Hepatocyte (in vitro differentiated cells): ENCODE results near the gene C1orf53. TPM values are rescaled to one million over a fixed set of nuclear protein-coding genes. Genes with fewer than 3 reads are reported as not detected.
A peak's percentile ranks its signal among the peaks of the same experiment; 100 is the strongest.

Experiments used
- DNase-seq: peaks from one replicate; pipeline ENCODE4 v3.0.0-alpha.2; 2016; ENCODE audit warnings: low spot score
- H2AFZ ChIP-seq: fragments of 200-600 bp; sonication (generic); 2 replicates; pipeline ENCODE4 v1.6.0; 2016; ENCODE audit warnings: antibody characterized with exemption, mild to moderate bottlenecking
- H3K27ac ChIP-seq: fragments of 200-600 bp; sonication (generic); 2 replicates; pipeline ENCODE4 v1.5.1; 2016; ENCODE audit warnings: mild to moderate bottlenecking
- H3K27me3 ChIP-seq: fragments of 200-600 bp; sonication (generic); 2 replicates; pipeline ENCODE4 v1.6.1; 2016
- H3K36me3 ChIP-seq: fragments of 200-600 bp; sonication (generic); replicated peaks from 2 replicates; pipeline ENCODE4 v1.5.1; 2016; ENCODE audit warnings: low read depth; ENCODE audit not compliant: insufficient read depth
- H3K4me1 ChIP-seq: fragments of 200-600 bp; sonication (generic); 2 replicates; pipeline ENCODE4 v1.5.1; 2016; ENCODE audit warnings: mild to moderate bottlenecking, moderate library complexity; ENCODE audit not compliant: insufficient read depth
- H3K4me2 ChIP-seq: fragments of 200-600 bp; sonication (generic); 2 replicates; pipeline ENCODE4 v1.6.0; 2016
- H3K4me3 ChIP-seq: fragments of 200-600 bp; sonication (generic); 2 replicates; pipeline ENCODE4 v1.5.1; 2016; ENCODE audit warnings: mild to moderate bottlenecking
- H3K79me2 ChIP-seq: fragments of 200-600 bp; sonication (generic); 2 replicates; pipeline ENCODE4 v1.6.0; 2017; ENCODE audit warnings: mild to moderate bottlenecking
- H3K9me2 ChIP-seq: fragments of 200-600 bp; sonication (generic); replicated peaks from 2 replicates; pipeline ENCODE4 v1.6.0; 2017; ENCODE audit warnings: mild to moderate bottlenecking; ENCODE audit not compliant: insufficient read depth
- H3K9me3 ChIP-seq: fragments of 200-600 bp; sonication (generic); 2 replicates; pipeline ENCODE4 v1.5.1; 2016; ENCODE audit warnings: low read depth, mild to moderate bottlenecking
- H4K20me1 ChIP-seq: fragments of 200-600 bp; sonication (generic); 2 replicates; pipeline ENCODE4 v1.6.0; 2016; ENCODE audit warnings: mild to moderate bottlenecking; ENCODE audit not compliant: insufficient read depth, poor library complexity, severe bottlenecking
- CTCF ChIP-seq: fragments of 200-600 bp; sonication (generic); IDR thresholded peaks from 2 replicates; pipeline ENCODE4 v1.5.1; 2016; ENCODE audit warnings: antibody characterized with exemption, mild to moderate bottlenecking; ENCODE audit not compliant: poor library complexity
- EZH2 ChIP-seq: fragments of 200-600 bp; sonication (generic); IDR thresholded peaks from 2 replicates; pipeline ENCODE4 v1.6.1; 2016; ENCODE audit warnings: antibody characterized with exemption, mild to moderate bottlenecking, borderline replicate concordance
- EZH2phosphoT487 ChIP-seq: fragments of 200-600 bp; sonication (generic); IDR thresholded peaks from one replicate; pipeline ENCODE4 v1.6.1; 2018; ENCODE audit warnings: antibody characterized with exemption, mild to moderate bottlenecking, low read depth, moderate library complexity; ENCODE audit not compliant: unreplicated experiment, severe bottlenecking
- WGBS: methylation state at CpG from one replicate; pipeline ENCODE4 v1.1.6; 2016; ENCODE audit warnings: low lambda C conversion rate; ENCODE audit errors: missing lambda C conversion rate; 5-methylcytosine and 5-hydroxymethylcytosine counted together
- polyA plus RNA-seq: library from polyadenylated mRNA; unstranded; fragments of >200 nt; fragmentation: Nextera tagmentation; extraction: Ambion mirVana; gene quantifications from 2 replicates; pipeline ENCODE4 v1.2.1, GENCODE V29; 2016
- total RNA-seq: library from RNA; depleted of rRNA; stranded (reverse); fragments of >200 nt; gene quantifications from 2 replicates; pipeline ENCODE4 v1.2.3, GENCODE V29; 2014

Gene C1orf53
- total and polyA plus RNA-seq, 2 experiments from 2014 or later, result 9.0 to 15.7 TPM

DNA sequence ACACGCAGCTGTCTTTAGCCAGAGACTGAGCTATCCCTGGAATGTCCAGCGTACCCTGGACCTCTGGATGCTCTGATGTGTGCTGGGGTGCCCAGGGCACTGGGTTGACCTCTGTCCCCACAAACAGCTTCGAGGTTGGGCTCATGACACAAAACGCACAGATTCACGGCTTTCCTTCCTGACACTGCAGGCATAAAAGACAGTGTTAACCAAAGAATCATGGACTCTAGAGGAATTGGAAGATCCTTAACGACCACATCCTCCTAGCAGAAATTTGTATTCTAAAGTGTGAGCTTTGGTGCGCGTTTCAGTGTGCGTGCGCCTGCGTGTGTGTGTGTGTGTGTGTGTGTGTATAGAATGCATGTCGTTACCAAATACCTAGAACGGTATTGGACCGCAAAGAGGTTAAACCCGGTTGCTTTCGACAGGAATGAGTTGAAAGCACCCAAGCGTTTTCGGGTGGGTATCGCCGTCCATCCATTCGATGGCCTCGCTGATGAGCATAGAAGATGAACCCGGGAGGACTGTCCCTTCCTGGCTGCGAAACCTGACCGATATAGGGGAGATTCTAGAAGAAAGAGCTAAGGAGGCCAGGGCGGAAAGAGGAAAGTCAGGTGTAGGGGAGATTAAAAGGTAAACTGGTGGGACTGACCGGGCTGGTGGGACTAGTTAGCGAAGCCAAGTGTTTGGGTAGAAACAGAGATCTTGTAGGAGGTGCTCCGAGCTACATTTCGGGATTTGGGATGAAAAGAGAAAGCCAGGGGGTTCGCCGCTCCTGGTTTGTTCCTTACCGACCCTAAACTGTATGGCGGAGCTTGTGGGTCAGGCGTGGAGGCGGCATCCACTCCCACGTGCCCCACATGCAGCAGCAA is 7.9 kb downstream of the C1orf53 start:
- H4K20me1 ChIP-seq, result no peaks in the 10 kb centered on the region
- DNase-seq, result no peak
- no peak overlapping the region for H3K27ac ChIP-seq
- no peak for TF ChIP-seq CTCF
- peak; percentile 78 for TF ChIP-seq EZH2phosphoT487
- peak; percentile 42 for TF ChIP-seq EZH2
- no peaks in the 10 kb centered on the region for H3K9me2 ChIP-seq
- no peak overlapping the region for H3K4me3 ChIP-seq
- WGBS, result 11% methylated on average over 35 of the region's 37 CpGs
- H3K4me1 ChIP-seq, result peaks cover 14% of the 10 kb centered on the region
- peak overlapping the region; percentile 26 for H2AFZ ChIP-seq
- no peaks in the 10 kb centered on the region for H3K9me3 ChIP-seq
- H3K79me2 ChIP-seq, result no peaks in the 10 kb centered on the region
- no peaks in the 10 kb centered on the region for H3K36me3 ChIP-seq
- peak overlapping the region; percentile 73 for H3K4me2 ChIP-seq
- H3K27me3 ChIP-seq, result peaks cover 100% of the 10 kb centered on the region

- H3K4me1 ChIP-seq, result peaks cover 20% of the 10 kb centered on the region
- no peak overlapping the region for H3K4me3 ChIP-seq
- TF ChIP-seq CTCF, result no peak
- peak; percentile 0 for TF ChIP-seq EZH2
- peak; percentile 96 for TF ChIP-seq EZH2phosphoT487
- no peaks in the 10 kb centered on the region for H4K20me1 ChIP-seq
- peaks cover 100% of the 10 kb centered on the region for H3K27me3 ChIP-seq
- WGBS, result under 1% methylated on average over 45 of the region's 47 CpGs
- H3K9me3 ChIP-seq, result no peaks in the 10 kb centered on the region
- DNase-seq, result no peak
- no peak overlapping the region for H3K27ac ChIP-seq
- peak overlapping the region; percentile 26 for H2AFZ ChIP-seq
- no peaks in the 10 kb centered on the region for H3K9me2 ChIP-seq
- no peaks in the 10 kb centered on the region for H3K36me3 ChIP-seq
- H3K79me2 ChIP-seq, result no peaks in the 10 kb centered on the region
- H3K4me2 ChIP-seq, result peak overlapping the region; percentile 73
These were observed 8.9 kb downstream of the C1orf53 start for GRCh38 chr1:197911111-197911856.

- Histone ChIP-seq H3K4me3 (no peak overlapping the region), H3K36me3 (no peaks in the 10 kb centered on the region), H3K27ac (no peak overlapping the region), H3K4me1 (peaks cover 22% of the 10 kb centered on the region), H3K9me3 (no peaks in the 10 kb centered on the region), H3K79me2 (no peaks in the 10 kb centered on the region), H2AFZ (no peak overlapping the region), H3K4me2 (peak overlapping the region; percentile 73), H4K20me1 (no peaks in the 10 kb centered on the region), H3K27me3 (peaks cover 100% of the 10 kb centered on the region), H3K9me2 (no peaks in the 10 kb centered on the region)
- WGBS, result 1% methylated on average over 46 of the region's 46 CpGs
- no peak for DNase-seq
- no peak for TF ChIP-seq CTCF
- peak; percentile 90 for TF ChIP-seq EZH2
- TF ChIP-seq EZH2phosphoT487, result peak; percentile 19
These were observed 9.6 kb downstream of the C1orf53 start for GRCh38 chr1:197911857-197912696.
